Mesothelial cell of epicardium (in vitro differentiated cells): ENCODE results near the gene LRRC52. TPM values are rescaled to one million over a fixed set of nuclear protein-coding genes. Genes with fewer than 3 reads are reported as not detected.

Source experiments
- DNase-seq, 2 experiments: peaks; one replicate each; pipeline ENCODE4 v3.0.0; 2021; ENCODE audit warnings: low spot score in 2 of 2; ENCODE audit not compliant: unreplicated experiment in 2 of 2
- H3K27ac Mint-ChIP-seq: 2 replicates; pipeline ENCODE4 v1.8.0; 2021; ENCODE audit warnings: mixed read lengths
- H3K27me3 Mint-ChIP-seq: 2 replicates; pipeline ENCODE4 v1.8.0; 2021; ENCODE audit warnings: low read depth, mixed read lengths
- H3K36me3 Mint-ChIP-seq: 2 replicates; pipeline ENCODE4 v1.8.0; 2021; ENCODE audit warnings: mixed read lengths
- H3K4me1 Mint-ChIP-seq: 2 replicates; pipeline ENCODE4 v1.8.0; 2021; ENCODE audit warnings: mixed read lengths
- H3K4me3 Mint-ChIP-seq: 2 replicates; pipeline ENCODE4 v1.8.0; 2021; ENCODE audit warnings: mild to moderate bottlenecking, moderate library complexity, mixed read lengths
- H3K9me3 Mint-ChIP-seq: 2 replicates; pipeline ENCODE4 v1.8.0; 2021; ENCODE audit warnings: mixed read lengths
- total RNA-seq: library from RNA; stranded (reverse); gene quantifications from 3 replicates; pipeline ENCODE4 v1.2.1, GENCODE V29; 2021
- TF ChIP-seq, protein P1 (sequence below): fragments of 200-600 bp; sonication (generic); IDR thresholded peaks from one replicate; pipeline ENCODE4 v1.5.0; 2021; ENCODE audit warnings: antibody characterized with exemption; ENCODE audit not compliant: unreplicated experiment

LRRC52 gene
- total RNA-seq, 1 donor from 2014 or later, result not detected

GRCh38 chr1:165539908-165540307 is 3.9 kb upstream of the LRRC52 start:
- Mint-ChIP-seq H3K27ac (no peak overlapping the region), H3K36me3 (no peaks in the 10 kb centered on the region), H3K27me3 (peaks cover 12% of the 10 kb centered on the region), H3K4me1 (peaks cover 7% of the 10 kb centered on the region), H3K9me3 (no peaks in the 10 kb centered on the region), H3K4me3 (no peak overlapping the region)
- DNase-seq, result no peak
- TF ChIP-seq, protein P1, sequence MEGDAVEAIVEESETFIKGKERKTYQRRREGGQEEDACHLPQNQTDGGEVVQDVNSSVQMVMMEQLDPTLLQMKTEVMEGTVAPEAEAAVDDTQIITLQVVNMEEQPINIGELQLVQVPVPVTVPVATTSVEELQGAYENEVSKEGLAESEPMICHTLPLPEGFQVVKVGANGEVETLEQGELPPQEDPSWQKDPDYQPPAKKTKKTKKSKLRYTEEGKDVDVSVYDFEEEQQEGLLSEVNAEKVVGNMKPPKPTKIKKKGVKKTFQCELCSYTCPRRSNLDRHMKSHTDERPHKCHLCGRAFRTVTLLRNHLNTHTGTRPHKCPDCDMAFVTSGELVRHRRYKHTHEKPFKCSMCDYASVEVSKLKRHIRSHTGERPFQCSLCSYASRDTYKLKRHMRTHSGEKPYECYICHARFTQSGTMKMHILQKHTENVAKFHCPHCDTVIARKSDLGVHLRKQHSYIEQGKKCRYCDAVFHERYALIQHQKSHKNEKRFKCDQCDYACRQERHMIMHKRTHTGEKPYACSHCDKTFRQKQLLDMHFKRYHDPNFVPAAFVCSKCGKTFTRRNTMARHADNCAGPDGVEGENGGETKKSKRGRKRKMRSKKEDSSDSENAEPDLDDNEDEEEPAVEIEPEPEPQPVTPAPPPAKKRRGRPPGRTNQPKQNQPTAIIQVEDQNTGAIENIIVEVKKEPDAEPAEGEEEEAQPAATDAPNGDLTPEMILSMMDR, result no peak

DNA sequence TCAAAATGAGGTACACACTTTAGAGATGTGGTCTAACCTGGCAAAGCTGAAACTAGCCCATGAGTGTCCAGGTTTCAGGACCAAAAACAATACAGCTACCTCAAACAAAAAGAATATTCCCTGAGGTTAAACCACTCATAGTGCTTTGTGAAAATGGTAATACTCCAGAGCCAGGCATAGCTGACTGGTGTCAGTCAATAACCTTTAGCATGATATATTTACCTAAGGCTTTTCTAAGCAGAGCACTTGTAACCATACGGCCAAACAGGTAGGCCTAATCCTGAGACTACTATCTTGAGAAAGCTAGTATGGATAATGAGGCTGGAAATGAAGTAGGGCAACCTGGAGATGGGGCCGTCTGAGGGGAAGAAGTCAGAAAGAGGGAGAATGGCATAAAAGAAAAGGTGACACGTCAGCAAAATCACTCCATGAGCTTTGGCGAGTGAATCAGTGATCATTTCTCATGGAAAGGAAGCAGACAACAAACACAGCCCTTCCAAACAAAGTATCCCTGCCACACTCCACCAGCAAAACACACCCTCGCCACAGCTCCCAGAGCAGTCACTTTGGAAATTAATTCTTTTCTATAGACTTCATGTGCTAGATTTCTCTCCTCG is 1.7 kb upstream of the LRRC52 start:
- Mint-ChIP-seq H3K9me3 (no peaks in the 10 kb centered on the region), H3K36me3 (no peaks in the 10 kb centered on the region), H3K4me1 (peaks cover 7% of the 10 kb centered on the region), H3K4me3 (no peak overlapping the region), H3K27me3 (peaks cover 19% of the 10 kb centered on the region), H3K27ac (no peak overlapping the region)
- no peak for DNase-seq
- TF ChIP-seq, protein P1, result no peak

DNA sequence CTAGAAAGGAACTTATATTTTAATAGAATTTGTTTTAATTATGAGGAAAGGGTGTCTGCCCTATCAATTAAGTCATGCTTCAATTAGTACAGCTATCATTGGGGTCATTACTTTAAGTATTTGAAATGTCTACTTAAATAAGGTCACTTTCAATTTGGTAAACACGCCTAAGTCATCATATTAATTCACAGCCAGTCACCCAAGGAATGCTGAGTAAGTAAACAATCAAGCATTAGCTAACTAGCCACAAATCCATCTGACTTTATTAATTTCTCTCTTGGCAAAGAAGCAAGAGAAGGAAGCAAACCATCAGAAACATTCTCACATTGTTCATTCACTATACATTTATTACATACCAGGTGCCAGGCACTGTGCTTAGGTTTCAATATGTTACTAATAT is 1.2 kb upstream of the LRRC52 start:
- peaks cover 7% of the 10 kb centered on the region for H3K4me1 Mint-ChIP-seq
- H3K9me3 Mint-ChIP-seq, result no peaks in the 10 kb centered on the region
- peaks cover 21% of the 10 kb centered on the region for H3K27me3 Mint-ChIP-seq
- no peak overlapping the region for H3K27ac Mint-ChIP-seq
- H3K36me3 Mint-ChIP-seq, result no peaks in the 10 kb centered on the region
- H3K4me3 Mint-ChIP-seq, result no peak overlapping the region
- TF ChIP-seq, protein P1, result no peak
- no peak for DNase-seq

GRCh38 chr1:165544996-165545395 is 1.2 kb downstream of the LRRC52 start:
- H3K27me3 Mint-ChIP-seq, result peaks cover 24% of the 10 kb centered on the region
- TF ChIP-seq, protein P1, result no peak
- no peak for DNase-seq
- H3K9me3 Mint-ChIP-seq, result no peaks in the 10 kb centered on the region
- no peak overlapping the region for H3K27ac Mint-ChIP-seq
- H3K4me3 Mint-ChIP-seq, result no peak overlapping the region
- no peaks in the 10 kb centered on the region for H3K36me3 Mint-ChIP-seq
- H3K4me1 Mint-ChIP-seq, result peaks cover 7% of the 10 kb centered on the region

GRCh38 chr1:165545974-165546373 is 2.2 kb downstream of the LRRC52 start:
- Mint-ChIP-seq H3K4me3 (no peak overlapping the region), H3K9me3 (no peaks in the 10 kb centered on the region), H3K27me3 (peaks cover 25% of the 10 kb centered on the region), H3K36me3 (no peaks in the 10 kb centered on the region), H3K27ac (no peak overlapping the region), H3K4me1 (peaks cover 7% of the 10 kb centered on the region)
- TF ChIP-seq, protein P1, result no peak
- DNase-seq, result no peak

DNA sequence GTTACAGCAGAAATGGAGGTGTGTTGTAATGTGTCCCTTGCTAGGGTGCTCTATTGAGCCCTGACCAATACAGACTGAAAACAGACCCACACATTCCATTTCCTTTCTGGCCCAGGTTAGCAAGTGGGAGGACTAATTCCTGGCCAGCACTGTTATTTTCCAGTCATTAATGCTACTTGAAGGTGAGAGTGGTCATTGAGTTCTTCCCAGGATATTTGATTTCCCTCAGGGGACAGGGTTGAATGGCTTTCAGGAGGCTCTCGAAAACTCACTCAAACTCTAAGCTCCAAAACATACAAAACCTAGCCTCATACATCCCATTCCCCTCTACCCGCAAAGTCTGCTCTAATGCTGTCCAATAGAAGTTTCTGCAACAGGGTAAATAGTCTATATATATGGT is 6.2 kb downstream of the LRRC52 start:
- Mint-ChIP-seq H3K27me3 (peaks cover 34% of the 10 kb centered on the region), H3K27ac (no peak overlapping the region), H3K9me3 (no peaks in the 10 kb centered on the region), H3K36me3 (no peaks in the 10 kb centered on the region), H3K4me1 (no peaks in the 10 kb centered on the region), H3K4me3 (no peak overlapping the region)
- TF ChIP-seq, protein P1, result no peak
- DNase-seq, result no peak
